Inferior parietal cortex (tissue), 1 donor: Measurements from ENCODE around the gene HSD11B1L.
A peak's percentile ranks its signal among the peaks of the same experiment; 100 is the strongest.
"Not testable (repeated sequence)": the region's sequence is repeated elsewhere in the genome, so short reads cannot be mapped to it uniquely, and the experiment has no call there.

Experiments used
- DNase-seq: peaks from one replicate; pipeline ENCODE4 v3.0.0-alpha.2; 2016; ENCODE audit errors: extremely low spot score

HSD11B1L gene

GRCh38 chr19:5698635-5699422 is 18.0 kb downstream of the HSD11B1L start:
- DNase-seq = no peak

- no peak for DNase-seq
Observed at GRCh38 chr19:5700455-5701092, 19.7 kb downstream of the HSD11B1L start.

GRCh38 chr19:5702053-5702410 is 21.2 kb downstream of the HSD11B1L start:
- not testable (repeated sequence) for DNase-seq

GRCh38 chr19:5703819-5704818 is 23.3 kb downstream of the HSD11B1L start:
- no peak for DNase-seq

GRCh38 chr19:5705552-5705951 is 24.7 kb downstream of the HSD11B1L start:
- no peak for DNase-seq

GRCh38 chr19:5706876-5707573 is 26.2 kb downstream of the HSD11B1L start:
- DNase-seq = no peak

GRCh38 chr19:5707576-5708575 is 27.0 kb downstream of the HSD11B1L start:
- DNase-seq = no peak

- no peak for DNase-seq
Observed at GRCh38 chr19:5711025-5711424, 30.2 kb downstream of the HSD11B1L start.

- DNase-seq = no peak
Observed at GRCh38 chr19:5711713-5712161, 30.9 kb downstream of the HSD11B1L start.

GRCh38 chr19:5713228-5713627 is 32.4 kb downstream of the HSD11B1L start:
- DNase-seq = no peak

GRCh38 chr19:5714816-5715215 is 34.0 kb downstream of the HSD11B1L start:
- DNase-seq = no peak

GRCh38 chr19:5717215-5717935 is 36.5 kb downstream of the HSD11B1L start:
- DNase-seq = no peak

GRCh38 chr19:5718037-5718578 is 37.3 kb downstream of the HSD11B1L start:
- DNase-seq = no peak

GRCh38 chr19:5718579-5719273 is 37.9 kb downstream of the HSD11B1L start:
- no peak for DNase-seq

- DNase-seq = peak; percentile 3
Observed at GRCh38 chr19:5719274-5719960, 38.6 kb downstream of the HSD11B1L start.

- peak; percentile 99 for DNase-seq
Observed at GRCh38 chr19:5719961-5720790, 39.3 kb downstream of the HSD11B1L start, which contains the start of the genes CATSPERD and LONP1. Gene CATSPERD (plus strand): TSS chr19:5720637. CDS start chr19:5720738, 101 bp downstream. Gene LONP1 (minus strand): TSS chr19:5720146. CDS start chr19:5720132, 14 bp downstream.
